A549 (cell line): ENCODE results near the gene CBFA2T3. TPM values are rescaled to one million over a fixed set of nuclear protein-coding genes. Genes with fewer than 3 reads are reported as not detected.

Experiments used
- ATAC-seq, 2 experiments: fragments of 200-7000 bp in 1 of 2; fragments of >200 bp in 1 of 2; cut with Nextera tagmentation in 1 of 2; cut with Tn5 transposase in 1 of 2; 3 replicates each; pipeline versions ENCODE4 v1.8.0 to v1.9.1; 2018 to 2020; ENCODE audit warnings: mild to moderate bottlenecking in 1 of 2, moderate library complexity in 1 of 2
- CTCF ChIA-PET: fragments of 300-600 bp; sonication (Branson Sonifier 250); formaldehyde crosslinking; extraction: SDS; loops from one replicate; lab custom pipeline; 2021; ENCODE audit warnings: antibody characterized with exemption, inconsistent platforms; lab: Yijun Ruan, JAX
- POLR2A ChIA-PET: fragments of 350-600 bp; formaldehyde crosslinking; extraction: SDS; loops from one replicate; lab custom pipeline; 2021; ENCODE audit warnings: antibody characterized with exemption, inconsistent platforms; lab: Yijun Ruan, JAX
- DNase-seq, 2 experiments: peaks; one replicate each; pipeline versions ENCODE4 v3.0.0 to v3.0.0-alpha.2; 2011 to 2016; ENCODE audit warnings: low read depth in 1 of 2, low spot score in 1 of 2
- FAIRE-seq: peaks from 2 replicates; lab custom pipeline; 2011; peaks lifted over from hg19 to GRCh38; lab: Jason Lieb, UNC
- H3K27ac ChIP-seq, 2 experiments: fragments of >200 bp; sonication (Bioruptor Twin); formaldehyde crosslinking; 3 replicates each; pipeline ENCODE4 v1.5.1; 2016 to 2017
- H3K4me1 ChIP-seq: fragments of >200 bp; sonication (Bioruptor Twin); formaldehyde crosslinking; 3 replicates; pipeline ENCODE4 v1.6.1; 2016
- H3K4me2 ChIP-seq: fragments of >200 bp; sonication (Bioruptor Twin); formaldehyde crosslinking; 3 replicates; pipeline ENCODE4 v1.6.1; 2016
- H3K4me3 ChIP-seq: fragments of >200 bp; sonication (Bioruptor Twin); formaldehyde crosslinking; 3 replicates; pipeline ENCODE4 v1.5.1; 2016
- H3K9me3 ChIP-seq: fragments of >200 bp; sonication (Bioruptor Twin); formaldehyde crosslinking; 3 replicates; pipeline ENCODE4 v1.6.1; 2016
- CBX2 ChIP-seq: fragments of 200-600 bp; sonication (generic); IDR thresholded peaks from 2 replicates; pipeline ENCODE4 v1.6.1; 2016; ENCODE audit warnings: low read depth, mild to moderate bottlenecking, borderline replicate concordance
- CHD4 ChIP-seq: fragments of 200-600 bp; sonication (generic); IDR thresholded peaks from 2 replicates; pipeline ENCODE4 v1.6.1; 2016; ENCODE audit warnings: antibody characterized with exemption, mild to moderate bottlenecking, borderline replicate concordance
- FOSB ChIP-seq: fragments of 250-450 bp; sonication (Bioruptor Pico); IDR thresholded peaks from 2 replicates; pipeline ENCODE4 v1.5.0; 2020; ENCODE audit warnings: mild to moderate bottlenecking, moderate library complexity
- FOSL2 ChIP-seq, 2 experiments: fragments of 450-650 bp in 1 of 2; fragments of >200 bp in 1 of 2; sonication (Bioruptor Twin) in 1 of 2; formaldehyde crosslinking; IDR thresholded peaks; 2 replicates each; pipeline versions ENCODE4 v1.5.0 to v1.6.1; 2016 to 2020; ENCODE audit warnings: mild to moderate bottlenecking in 1 of 2, moderate library complexity in 1 of 2
- HOXA7 ChIP-seq: fragments of 250-450 bp; sonication (Bioruptor Pico); IDR thresholded peaks from 2 replicates; pipeline ENCODE4 v1.5.0; 2020; ENCODE audit warnings: mild to moderate bottlenecking, moderate library complexity
- JUN ChIP-seq, 2 experiments: fragments of >200 bp; sonication (Bioruptor Twin); formaldehyde crosslinking; IDR thresholded peaks; 2 replicates in 1 of 2; 3 replicates in 1 of 2; pipeline ENCODE4 v1.6.1; 2016 to 2017
- KDM5A ChIP-seq: fragments of 200-600 bp; sonication (generic); IDR thresholded peaks from 2 replicates; pipeline ENCODE4 v1.6.1; 2016; ENCODE audit warnings: antibody characterized with exemption, mild to moderate bottlenecking
- RAD21 ChIP-seq, 2 experiments: fragments of >200 bp in 1 of 2; sonication (Bioruptor Twin) in 1 of 2; formaldehyde crosslinking in 1 of 2; IDR thresholded peaks in 1 of 2; conservative IDR thresholded peaks in 1 of 2; 2 replicates in 1 of 2; 3 replicates in 1 of 2; pipeline ENCODE4 v1.6.1; 2012 to 2018; ENCODE audit warnings: inconsistent platforms in 1 of 2
- RNF2 ChIP-seq: fragments of 200-600 bp; sonication (generic); IDR thresholded peaks from 2 replicates; pipeline ENCODE4 v1.6.1; 2016; ENCODE audit warnings: low read depth, mild to moderate bottlenecking, antibody characterized with exemption, moderate library complexity, borderline replicate concordance
- SREBF2 ChIP-seq: fragments of 450-650 bp; IDR thresholded peaks from 2 replicates; pipeline ENCODE4 v1.6.1; 2014; ENCODE audit warnings: mild to moderate bottlenecking, moderate library complexity
- TP53 ChIP-seq: fragments of 250-450 bp; sonication (Bioruptor Pico); IDR thresholded peaks from 2 replicates; pipeline ENCODE4 v1.5.0; 2021; ENCODE audit warnings: mild to moderate bottlenecking, moderate library complexity
- WGBS: methylation state at CpG from one replicate; pipeline ENCODE4 v1.1.6; 2017; ENCODE audit errors: missing lambda C conversion rate; 5-methylcytosine and 5-hydroxymethylcytosine counted together
- polyA plus RNA-seq, 4 experiments: library from polyadenylated mRNA; depleted of rRNA in 3 of 4; stranded (reverse); fragments of >200 nt; fragmentation: RNase III in 1 of 4; extraction: RNeasy Plus Mini Kit Qiagen cat#74134 plus additional on column Dnase treatment in 1 of 4; gene quantifications; 2 replicates in 3 of 4; 3 replicates in 1 of 4; pipeline ENCODE4 v1.2.3, GENCODE V29; 2011 to 2017
- TF ChIP-seq, protein P1 (sequence below): fragments of 200-600 bp; sonication (generic); IDR thresholded peaks from 2 replicates; pipeline ENCODE4 v1.6.1; 2016; ENCODE audit warnings: antibody characterized with exemption, mild to moderate bottlenecking, moderate library complexity
- TF ChIP-seq, protein P2 (sequence below): fragments of 450-650 bp; IDR thresholded peaks from 2 replicates; pipeline ENCODE4 v1.6.1; 2014; ENCODE audit warnings: antibody characterized with exemption
- TF ChIP-seq, protein P3 (sequence below): fragments of 250-450 bp; sonication (Bioruptor Pico); IDR thresholded peaks from 2 replicates; pipeline ENCODE4 v1.5.0; 2021; ENCODE audit warnings: mild to moderate bottlenecking, moderate library complexity, borderline replicate concordance
- TF ChIP-seq, protein P4 (sequence below): fragments of >200 bp; sonication (Bioruptor Twin); formaldehyde crosslinking; IDR thresholded peaks from 3 replicates; pipeline ENCODE4 v1.6.1; 2016
- TF ChIP-seq, protein P5 (sequence below): fragments of 150-350 bp; IDR thresholded peaks from 2 replicates; pipeline ENCODE4 v1.6.1; 2014; ENCODE audit warnings: low read depth, mild to moderate bottlenecking, low read length

Gene CBFA2T3
- polyA plus RNA-seq, 2 of the 4 experiments (the other 2 are of a cell fraction) = 0.08 TPM; not detected in 1

DNA sequence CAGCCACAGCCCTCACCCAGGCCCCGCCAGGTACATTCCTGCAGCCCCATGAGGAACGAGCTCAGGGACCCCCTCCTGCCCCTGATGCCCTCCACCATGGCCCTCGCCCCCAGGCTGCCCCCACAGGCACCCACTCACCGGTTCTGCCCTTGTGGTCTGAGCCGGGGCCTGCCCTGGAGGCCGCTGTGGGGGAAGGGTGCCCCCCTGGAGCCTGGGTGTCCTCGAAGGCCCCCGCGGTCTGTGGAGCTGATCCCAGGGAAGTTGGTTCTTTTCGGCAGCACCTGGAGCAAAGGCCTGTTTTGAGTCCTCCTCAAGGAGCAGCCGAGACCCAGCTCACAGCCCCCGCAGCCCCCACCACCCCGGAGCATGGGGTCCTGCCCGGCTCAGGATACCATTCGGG is 112.9 kb downstream of the CBFA2T3 start:
- no peaks in the 10 kb centered on the region for H3K9me3 ChIP-seq
- FAIRE-seq = no peak
- no peak for DNase-seq
- TF ChIP-seq RNF2 (no peak), CBX2 (no peak), CHD4 (no peak), FOSB (CRISPR knock-in tag) (no peak)
- TF ChIP-seq, protein P1, sequence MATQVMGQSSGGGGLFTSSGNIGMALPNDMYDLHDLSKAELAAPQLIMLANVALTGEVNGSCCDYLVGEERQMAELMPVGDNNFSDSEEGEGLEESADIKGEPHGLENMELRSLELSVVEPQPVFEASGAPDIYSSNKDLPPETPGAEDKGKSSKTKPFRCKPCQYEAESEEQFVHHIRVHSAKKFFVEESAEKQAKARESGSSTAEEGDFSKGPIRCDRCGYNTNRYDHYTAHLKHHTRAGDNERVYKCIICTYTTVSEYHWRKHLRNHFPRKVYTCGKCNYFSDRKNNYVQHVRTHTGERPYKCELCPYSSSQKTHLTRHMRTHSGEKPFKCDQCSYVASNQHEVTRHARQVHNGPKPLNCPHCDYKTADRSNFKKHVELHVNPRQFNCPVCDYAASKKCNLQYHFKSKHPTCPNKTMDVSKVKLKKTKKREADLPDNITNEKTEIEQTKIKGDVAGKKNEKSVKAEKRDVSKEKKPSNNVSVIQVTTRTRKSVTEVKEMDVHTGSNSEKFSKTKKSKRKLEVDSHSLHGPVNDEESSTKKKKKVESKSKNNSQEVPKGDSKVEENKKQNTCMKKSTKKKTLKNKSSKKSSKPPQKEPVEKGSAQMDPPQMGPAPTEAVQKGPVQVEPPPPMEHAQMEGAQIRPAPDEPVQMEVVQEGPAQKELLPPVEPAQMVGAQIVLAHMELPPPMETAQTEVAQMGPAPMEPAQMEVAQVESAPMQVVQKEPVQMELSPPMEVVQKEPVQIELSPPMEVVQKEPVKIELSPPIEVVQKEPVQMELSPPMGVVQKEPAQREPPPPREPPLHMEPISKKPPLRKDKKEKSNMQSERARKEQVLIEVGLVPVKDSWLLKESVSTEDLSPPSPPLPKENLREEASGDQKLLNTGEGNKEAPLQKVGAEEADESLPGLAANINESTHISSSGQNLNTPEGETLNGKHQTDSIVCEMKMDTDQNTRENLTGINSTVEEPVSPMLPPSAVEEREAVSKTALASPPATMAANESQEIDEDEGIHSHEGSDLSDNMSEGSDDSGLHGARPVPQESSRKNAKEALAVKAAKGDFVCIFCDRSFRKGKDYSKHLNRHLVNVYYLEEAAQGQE = no peak
- H3K27ac ChIP-seq = no peak overlapping the region
- H3K4me2 ChIP-seq = no peak overlapping the region
- ChIA-PET POLR2A (no interaction called here), CTCF (interaction anchor here (1.0 to 1.2 kb wide), 2 partner anchors 52 to 127 kb away, joined by 3 to 4 read pairs; partner anchors contain the start of gene APRT)
- no peak for ATAC-seq
- H3K4me3 ChIP-seq = no peak overlapping the region
- H3K4me1 ChIP-seq = no peaks in the 10 kb centered on the region
- WGBS = 86% methylated on average over 5 of the region's 15 CpGs

DNA sequence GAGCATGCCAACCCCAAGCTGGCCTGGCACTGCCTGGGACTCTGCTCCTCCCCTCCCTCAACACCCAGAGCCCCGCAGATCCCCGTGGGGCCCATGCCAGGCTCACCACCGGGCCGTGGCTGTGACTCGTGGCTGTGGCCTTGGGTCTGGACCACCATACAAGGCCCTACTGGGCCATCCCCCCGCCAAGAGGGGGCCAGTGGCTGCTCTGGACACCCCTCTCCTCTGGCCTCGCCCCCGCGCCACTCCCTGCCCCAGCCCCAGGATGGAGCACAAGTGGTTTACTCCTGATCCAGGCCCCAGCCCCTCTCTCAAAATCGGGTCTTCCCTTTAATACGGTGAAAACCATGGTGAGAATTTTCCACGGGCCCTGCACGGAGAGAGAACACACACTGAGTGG is 113.6 kb downstream of the CBFA2T3 start:
- H3K4me2 ChIP-seq = no peak overlapping the region
- 71% methylated on average over 11 of the region's 13 CpGs for WGBS
- FAIRE-seq (no peak), DNase-seq (no peak), ATAC-seq (no peak)
- no peaks in the 10 kb centered on the region for H3K9me3 ChIP-seq
- no peak overlapping the region for H3K4me3 ChIP-seq
- ChIA-PET POLR2A (no interaction called here), CTCF (interaction anchor here (1.0 to 1.2 kb wide), 3 partner anchors 27 to 126 kb away, joined by 3 to 4 read pairs (median 3); partner anchors contain the start of gene APRT)
- H3K27ac ChIP-seq = no peak overlapping the region
- TF ChIP-seq HOXA7 (CRISPR knock-in tag) = no peak
- TF ChIP-seq KDM5A = no peak
- TF ChIP-seq, protein P2, sequence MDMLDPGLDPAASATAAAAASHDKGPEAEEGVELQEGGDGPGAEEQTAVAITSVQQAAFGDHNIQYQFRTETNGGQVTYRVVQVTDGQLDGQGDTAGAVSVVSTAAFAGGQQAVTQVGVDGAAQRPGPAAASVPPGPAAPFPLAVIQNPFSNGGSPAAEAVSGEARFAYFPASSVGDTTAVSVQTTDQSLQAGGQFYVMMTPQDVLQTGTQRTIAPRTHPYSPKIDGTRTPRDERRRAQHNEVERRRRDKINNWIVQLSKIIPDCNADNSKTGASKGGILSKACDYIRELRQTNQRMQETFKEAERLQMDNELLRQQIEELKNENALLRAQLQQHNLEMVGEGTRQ = no peak
- TF ChIP-seq RAD21 (conservative IDR thresholded peaks at IDR 0.05 in 1 of 2, IDR thresholded peaks at IDR 0.05 in 1 of 2) = no peak
- H3K4me1 ChIP-seq = no peaks in the 10 kb centered on the region; the same call in 2 of the 3 replicates

DNA sequence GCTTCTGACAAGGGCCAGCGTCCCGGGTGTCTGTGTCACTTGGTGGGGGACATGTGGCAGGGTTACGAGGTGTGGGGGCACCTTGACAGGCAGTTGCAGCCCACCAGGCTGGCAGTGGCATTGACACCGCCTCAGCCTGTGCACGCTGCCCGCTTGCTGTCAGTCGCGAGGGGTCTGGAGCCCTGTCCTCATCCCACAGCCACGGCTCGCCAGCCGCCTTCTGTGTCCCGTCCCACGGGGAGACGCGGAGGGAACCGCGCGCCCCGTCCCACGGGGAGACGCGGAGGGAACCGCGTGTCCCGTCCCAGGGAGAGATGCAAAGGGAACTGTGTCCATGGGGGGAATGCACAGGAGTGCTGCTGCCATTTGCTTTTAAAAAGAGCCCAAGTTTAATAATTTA is 114.0 kb downstream of the CBFA2T3 start:
- ChIA-PET CTCF (interaction anchor here (1.1 to 1.2 kb wide), 2 partner anchors 27 to 126 kb away, joined by 3 read pairs; no protein-coding TSS in a partner anchor), POLR2A (interaction anchor here (0.7 kb wide), 1 partner anchor 253 kb away, joined by 4 read pairs; no protein-coding TSS in a partner anchor)
- ATAC-seq (no peak), DNase-seq (no peak), FAIRE-seq (no peak)
- Histone ChIP-seq H3K27ac (no peak overlapping the region), H3K4me1 (peaks cover 5% of the 10 kb centered on the region; the same call in 2 of the 3 replicates), H3K4me3 (no peak overlapping the region), H3K4me2 (no peak overlapping the region), H3K9me3 (no peaks in the 10 kb centered on the region)
- 90% methylated on average over 25 of the region's 25 CpGs for WGBS
- no peak for TF ChIP-seq JUN (IDR thresholded peaks at IDR 0.05)
- TF ChIP-seq, protein P3, sequence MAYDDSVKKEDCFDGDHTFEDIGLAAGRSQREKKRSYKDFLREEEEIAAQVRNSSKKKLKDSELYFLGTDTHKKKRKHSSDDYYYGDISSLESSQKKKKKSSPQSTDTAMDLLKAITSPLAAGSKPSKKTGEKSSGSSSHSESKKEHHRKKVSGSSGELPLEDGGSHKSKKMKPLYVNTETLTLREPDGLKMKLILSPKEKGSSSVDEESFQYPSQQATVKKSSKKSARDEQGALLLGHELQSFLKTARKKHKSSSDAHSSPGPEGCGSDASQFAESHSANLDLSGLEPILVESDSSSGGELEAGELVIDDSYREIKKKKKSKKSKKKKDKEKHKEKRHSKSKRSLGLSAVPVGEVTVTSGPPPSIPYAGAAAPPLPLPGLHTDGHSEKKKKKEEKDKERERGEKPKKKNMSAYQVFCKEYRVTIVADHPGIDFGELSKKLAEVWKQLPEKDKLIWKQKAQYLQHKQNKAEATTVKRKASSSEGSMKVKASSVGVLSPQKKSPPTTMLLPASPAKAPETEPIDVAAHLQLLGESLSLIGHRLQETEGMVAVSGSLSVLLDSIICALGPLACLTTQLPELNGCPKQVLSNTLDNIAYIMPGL (CRISPR knock-in tag) = no peak
- no peak for TF ChIP-seq CBX2
- TF ChIP-seq, protein P4, sequence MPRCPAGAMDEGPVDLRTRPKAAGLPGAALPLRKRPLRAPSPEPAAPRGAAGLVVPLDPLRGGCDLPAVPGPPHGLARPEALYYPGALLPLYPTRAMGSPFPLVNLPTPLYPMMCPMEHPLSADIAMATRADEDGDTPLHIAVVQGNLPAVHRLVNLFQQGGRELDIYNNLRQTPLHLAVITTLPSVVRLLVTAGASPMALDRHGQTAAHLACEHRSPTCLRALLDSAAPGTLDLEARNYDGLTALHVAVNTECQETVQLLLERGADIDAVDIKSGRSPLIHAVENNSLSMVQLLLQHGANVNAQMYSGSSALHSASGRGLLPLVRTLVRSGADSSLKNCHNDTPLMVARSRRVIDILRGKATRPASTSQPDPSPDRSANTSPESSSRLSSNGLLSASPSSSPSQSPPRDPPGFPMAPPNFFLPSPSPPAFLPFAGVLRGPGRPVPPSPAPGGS = no peak
- TF ChIP-seq, protein P1 = no peak
- no peak for TF ChIP-seq FOSL2 (IDR thresholded peaks at IDR 0.05)
- no peak for TF ChIP-seq FOSL2 (CRISPR knock-in tag; IDR thresholded peaks at IDR 0.05)
- no peak for TF ChIP-seq SREBF2
- TF ChIP-seq, protein P5, sequence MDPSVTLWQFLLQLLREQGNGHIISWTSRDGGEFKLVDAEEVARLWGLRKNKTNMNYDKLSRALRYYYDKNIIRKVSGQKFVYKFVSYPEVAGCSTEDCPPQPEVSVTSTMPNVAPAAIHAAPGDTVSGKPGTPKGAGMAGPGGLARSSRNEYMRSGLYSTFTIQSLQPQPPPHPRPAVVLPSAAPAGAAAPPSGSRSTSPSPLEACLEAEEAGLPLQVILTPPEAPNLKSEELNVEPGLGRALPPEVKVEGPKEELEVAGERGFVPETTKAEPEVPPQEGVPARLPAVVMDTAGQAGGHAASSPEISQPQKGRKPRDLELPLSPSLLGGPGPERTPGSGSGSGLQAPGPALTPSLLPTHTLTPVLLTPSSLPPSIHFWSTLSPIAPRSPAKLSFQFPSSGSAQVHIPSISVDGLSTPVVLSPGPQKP = no peak
- TF ChIP-seq TP53 = no peak
- TF ChIP-seq, protein P2 = no peak
